Esophagus muscularis mucosa (tissue), 4 donors: ENCODE results near the gene APOB. TPM values are rescaled to one million over a fixed set of nuclear protein-coding genes. Genes with fewer than 3 reads are reported as not detected.

ENCODE experiments used
- DNase-seq: peaks from one replicate; pipeline ENCODE4 v3.0.0-alpha.2; 2017; ENCODE audit errors: extremely low spot score
- H3K27ac ChIP-seq, 4 donors: fragments of 200-600 bp; sonication (generic); replicated peaks in 1 of 4; 1 replicate in 3 of 4; 2 replicates in 1 of 4; pipeline ENCODE4 v1.5.1; 2016 to 2019; ENCODE audit warnings: mild to moderate bottlenecking in 1 of 4
- H3K27me3 ChIP-seq, 4 donors: fragments of 200-600 bp; sonication (generic); one replicate each; pipeline versions ENCODE4 v1.5.1 to v1.6.0; 2016 to 2019
- H3K36me3 ChIP-seq, 4 donors: fragments of 200-600 bp; sonication (generic); one replicate each; pipeline ENCODE4 v1.5.1; 2016 to 2019
- H3K4me1 ChIP-seq, 4 donors: fragments of 200-600 bp; sonication (generic); one replicate each; pipeline ENCODE4 v1.5.1; 2016 to 2019
- H3K4me3 ChIP-seq, 4 donors: fragments of 200-600 bp; sonication (generic); 1 replicate in 2 of 4; 2 replicates in 2 of 4; pipeline ENCODE4 v1.5.1; 2016 to 2019; ENCODE audit warnings: mild to moderate bottlenecking in 4 of 4, moderate library complexity in 1 of 4
- H3K9me3 ChIP-seq, 4 donors: fragments of 200-600 bp; sonication (generic); 1 replicate in 3 of 4; 2 replicates in 1 of 4; pipeline ENCODE4 v1.5.1; 2016 to 2019
- EP300 ChIP-seq: sonication (generic); formaldehyde crosslinking; IDR thresholded peaks from one replicate; pipeline ENCODE4 v1.6.1; 2017; ENCODE audit warnings: antibody characterized with exemption
- POLR2A ChIP-seq: fragments of 450-650 bp; IDR thresholded peaks from one replicate; pipeline ENCODE4 v1.6.1; 2017; ENCODE audit warnings: antibody characterized with exemption, moderate library complexity, mild to moderate bottlenecking, low read depth
- POLR2AphosphoS5 ChIP-seq, 2 donors: sonication (generic); formaldehyde crosslinking; IDR thresholded peaks; one replicate each; pipeline ENCODE4 v1.6.1; 2017; ENCODE audit warnings: antibody characterized with exemption in 2 of 2
- WGBS: methylation state at CpG from one replicate; pipeline ENCODE4 v1.1.5; 2018; 5-methylcytosine and 5-hydroxymethylcytosine counted together
- intact Hi-C: fragments of 100-400 bp; cut with DNase I; formaldehyde crosslinking; loops from one replicate; pipeline ENCODE4 v1.15.1; 2023
- total RNA-seq, 4 donors: library from RNA; depleted of rRNA; stranded (reverse); fragments of >200 nt; gene quantifications; one replicate each; pipeline versions ENCODE4 v1.1.0 to v1.2.1, GENCODE V29; 2016
- TF ChIP-seq, protein P1 (sequence below), 3 experiments: fragments of 200-600 bp in 2 of 3; fragments of 450-650 bp in 1 of 3; sonication (generic) in 2 of 3; IDR thresholded peaks; one replicate each; pipeline ENCODE4 v1.5.1; 2017 to 2019; ENCODE audit warnings: antibody characterized with exemption in 3 of 3, mild to moderate bottlenecking in 2 of 3, moderate library complexity in 1 of 3

APOB gene
- total RNA-seq, 4 donors from 2014 or later, result 0.83 to 4.4 (median 2.0) TPM

DNA sequence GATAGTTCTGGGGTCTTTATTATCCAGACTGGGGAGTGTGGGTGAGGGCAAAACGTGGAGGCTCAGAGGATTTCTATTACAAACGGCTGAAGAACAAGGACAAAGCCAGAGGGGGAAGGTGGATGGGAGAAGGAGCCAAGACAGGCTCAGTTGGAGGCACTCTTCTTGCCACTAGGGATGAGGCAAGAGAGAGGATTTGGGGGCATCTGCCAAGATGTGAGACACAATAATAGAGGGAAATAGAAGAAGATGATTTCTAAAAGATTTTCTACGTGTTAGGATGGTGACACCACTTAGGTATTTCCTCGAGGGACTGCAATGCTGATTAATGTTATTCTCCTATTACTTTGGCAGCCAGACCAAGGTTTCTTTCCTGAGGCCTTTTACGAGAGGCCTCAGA, 71.8 kb downstream of the APOB start:
- DNase-seq, result no peak
- no peaks in the 10 kb centered on the region for H3K36me3 ChIP-seq
- TF ChIP-seq, protein P1, sequence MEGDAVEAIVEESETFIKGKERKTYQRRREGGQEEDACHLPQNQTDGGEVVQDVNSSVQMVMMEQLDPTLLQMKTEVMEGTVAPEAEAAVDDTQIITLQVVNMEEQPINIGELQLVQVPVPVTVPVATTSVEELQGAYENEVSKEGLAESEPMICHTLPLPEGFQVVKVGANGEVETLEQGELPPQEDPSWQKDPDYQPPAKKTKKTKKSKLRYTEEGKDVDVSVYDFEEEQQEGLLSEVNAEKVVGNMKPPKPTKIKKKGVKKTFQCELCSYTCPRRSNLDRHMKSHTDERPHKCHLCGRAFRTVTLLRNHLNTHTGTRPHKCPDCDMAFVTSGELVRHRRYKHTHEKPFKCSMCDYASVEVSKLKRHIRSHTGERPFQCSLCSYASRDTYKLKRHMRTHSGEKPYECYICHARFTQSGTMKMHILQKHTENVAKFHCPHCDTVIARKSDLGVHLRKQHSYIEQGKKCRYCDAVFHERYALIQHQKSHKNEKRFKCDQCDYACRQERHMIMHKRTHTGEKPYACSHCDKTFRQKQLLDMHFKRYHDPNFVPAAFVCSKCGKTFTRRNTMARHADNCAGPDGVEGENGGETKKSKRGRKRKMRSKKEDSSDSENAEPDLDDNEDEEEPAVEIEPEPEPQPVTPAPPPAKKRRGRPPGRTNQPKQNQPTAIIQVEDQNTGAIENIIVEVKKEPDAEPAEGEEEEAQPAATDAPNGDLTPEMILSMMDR (IDR thresholded peaks at IDR 0.05), result no peak
- TF ChIP-seq POLR2AphosphoS5 (IDR thresholded peaks at IDR 0.05), result peak in 1 of 2 donors; percentile 51
- peaks cover 9 to 61% (median 54%) of the 10 kb centered on the region in 4 donors for H3K4me1 ChIP-seq
- peak overlapping the region; percentile 81 to 84 (median 82) for H3K27ac ChIP-seq
- intact Hi-C loops, result loop anchor here (5.0 kb wide), 1 partner anchor 65 kb away; no protein-coding TSS in a partner anchor
- 32% methylated on average over 5 of the region's 5 CpGs for WGBS
- H3K9me3 ChIP-seq, result no peaks in the 10 kb centered on the region
- peaks cover 0 to 7% (median 0%) of the 10 kb centered on the region in 4 donors for H3K27me3 ChIP-seq
- no peak overlapping the region for H3K4me3 ChIP-seq

DNA sequence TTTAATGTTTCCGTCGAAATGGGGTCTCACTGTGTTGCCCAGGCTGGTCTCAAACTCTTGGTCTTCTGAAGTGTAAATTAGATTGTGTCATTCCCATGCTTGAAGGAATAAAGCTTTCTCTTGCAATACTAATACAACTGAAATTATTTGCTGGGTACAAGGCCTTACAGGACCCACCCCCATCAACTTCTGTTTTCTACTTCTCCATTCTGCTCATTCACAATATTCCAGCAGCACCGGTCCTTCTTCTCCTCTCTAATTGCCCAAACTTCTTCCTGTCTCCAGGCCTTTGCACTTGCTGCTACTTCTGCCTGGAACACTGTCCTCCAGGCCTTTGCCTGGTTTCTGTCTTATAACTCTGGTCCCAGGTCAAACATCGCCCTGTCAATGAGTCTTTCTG, 73.8 kb downstream of the APOB start:
- no peaks in the 10 kb centered on the region for H3K36me3 ChIP-seq
- no peak for TF ChIP-seq POLR2AphosphoS5 (IDR thresholded peaks at IDR 0.05)
- TF ChIP-seq, protein P1 (IDR thresholded peaks at IDR 0.05), result no peak
- TF ChIP-seq POLR2A, result no peak
- no peak for TF ChIP-seq EP300
- H3K27me3 ChIP-seq, result no peaks in the 10 kb centered on the region
- DNase-seq, result no peak
- H3K4me3 ChIP-seq, result no peak overlapping the region
- no peaks in the 10 kb centered on the region for H3K9me3 ChIP-seq
- intact Hi-C loops, result loop anchor here (5.0 kb wide), 1 partner anchor 67 kb away; no protein-coding TSS in a partner anchor
- peaks cover 4 to 43% (median 35%) of the 10 kb centered on the region in 4 donors for H3K4me1 ChIP-seq
- 90% methylated on average over 4 of the region's 4 CpGs for WGBS
- H3K27ac ChIP-seq, result peak overlapping the region in 1 of 4 donors; percentile 54

DNA sequence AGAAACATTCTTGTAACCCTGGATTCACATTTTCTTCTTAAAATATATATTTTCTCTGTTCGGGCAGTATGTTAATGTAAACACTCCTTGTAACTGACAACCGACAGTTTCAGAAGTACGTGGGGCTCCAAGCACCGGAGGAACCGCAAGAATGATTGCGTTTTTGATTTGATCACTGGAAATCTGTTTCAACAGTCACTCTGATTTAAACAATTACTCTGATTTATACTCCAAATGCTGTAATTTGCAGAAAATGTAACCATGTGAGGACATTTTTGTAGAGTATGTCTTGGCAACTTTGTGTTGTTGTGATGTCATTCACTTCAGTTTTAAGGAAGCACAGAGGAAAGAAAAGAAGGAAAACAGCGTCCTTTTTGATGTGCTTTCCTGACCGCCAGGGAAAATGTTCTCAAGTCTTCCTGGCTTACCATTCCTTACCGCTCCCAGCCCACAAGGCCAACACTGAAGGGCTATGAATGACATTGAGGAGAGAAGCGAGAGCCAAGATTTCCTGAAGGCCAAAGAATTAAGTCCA, 77.7 kb downstream of the APOB start:
- Histone ChIP-seq H3K4me1 (peaks cover 0 to 25% (median 14%) of the 10 kb centered on the region in 4 donors), H3K27ac (no peak overlapping the region), H3K9me3 (no peaks in the 10 kb centered on the region), H3K27me3 (peaks cover 0 to 7% (median 0%) of the 10 kb centered on the region in 4 donors), H3K4me3 (no peak overlapping the region), H3K36me3 (no peaks in the 10 kb centered on the region)
- intact Hi-C loops, result no loop called here
- 75% methylated on average over 10 of the region's 10 CpGs for WGBS
- no peak for DNase-seq
- TF ChIP-seq POLR2AphosphoS5 (IDR thresholded peaks at IDR 0.05) (no peak), EP300 (no peak), POLR2A (no peak)
- TF ChIP-seq, protein P1 (IDR thresholded peaks at IDR 0.05), result no peak

DNA sequence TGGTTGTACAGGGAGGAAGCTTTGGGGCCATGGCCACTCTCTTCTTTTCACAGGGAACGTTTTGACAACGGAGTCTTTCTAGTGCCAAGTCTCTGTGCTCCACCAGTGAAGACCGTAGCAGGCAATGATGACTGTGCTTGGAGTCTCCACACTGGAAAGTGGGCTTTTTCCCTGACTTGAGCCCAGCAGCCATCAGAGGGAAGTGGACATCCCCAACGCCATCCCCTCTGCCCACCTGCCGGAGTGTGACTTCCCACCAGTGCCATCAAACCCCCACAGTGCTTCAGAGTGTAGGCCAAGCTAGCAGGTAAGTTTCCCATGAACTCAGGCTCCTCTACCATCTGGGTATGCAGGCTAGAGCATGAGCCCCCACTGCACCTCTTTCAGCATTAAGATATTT, 78.7 kb downstream of the APOB start:
- no peak for DNase-seq
- 93% methylated on average over 4 of the region's 5 CpGs for WGBS
- Histone ChIP-seq H3K27me3 (peaks cover 0 to 7% (median 0%) of the 10 kb centered on the region in 4 donors), H3K36me3 (no peaks in the 10 kb centered on the region), H3K4me1 (peaks cover 0 to 18% (median 13%) of the 10 kb centered on the region in 4 donors), H3K4me3 (no peak overlapping the region), H3K9me3 (no peaks in the 10 kb centered on the region), H3K27ac (no peak overlapping the region)
- TF ChIP-seq, protein P1 (IDR thresholded peaks at IDR 0.05), result no peak
- TF ChIP-seq POLR2A, result no peak
- TF ChIP-seq POLR2AphosphoS5 (IDR thresholded peaks at IDR 0.05), result no peak
- TF ChIP-seq EP300, result no peak
- intact Hi-C loops, result loop anchor here (2.0 kb wide), 2 partner anchors 182 to 302 kb away; no protein-coding TSS in a partner anchor

DNA sequence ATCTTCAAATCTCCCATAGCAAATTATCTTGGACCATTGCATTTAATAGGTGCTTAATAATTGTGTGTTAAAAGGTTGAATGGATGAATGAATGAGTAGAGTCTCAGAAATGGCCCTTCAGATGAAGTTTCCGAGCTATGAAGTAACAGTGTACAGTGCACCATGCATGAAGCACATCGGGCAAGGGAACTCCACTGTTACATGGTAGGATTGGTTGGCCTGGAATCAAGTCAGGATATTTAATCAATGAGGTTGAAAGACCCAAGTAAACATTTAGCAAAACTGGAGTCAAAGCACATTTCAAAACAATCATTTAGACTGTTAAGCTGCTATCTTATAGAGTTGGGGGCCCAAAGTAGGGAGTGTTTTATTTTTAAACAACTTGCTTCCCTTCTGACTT, 80.0 kb downstream of the APOB start:
- 82% methylated on average over 2 of the region's 2 CpGs for WGBS
- Histone ChIP-seq H3K4me1 (peaks cover 0 to 18% (median 13%) of the 10 kb centered on the region in 4 donors), H3K36me3 (no peaks in the 10 kb centered on the region), H3K9me3 (no peaks in the 10 kb centered on the region), H3K27me3 (peaks cover 0 to 7% (median 0%) of the 10 kb centered on the region in 4 donors), H3K4me3 (no peak overlapping the region), H3K27ac (no peak overlapping the region)
- TF ChIP-seq POLR2AphosphoS5 (IDR thresholded peaks at IDR 0.05) (no peak), POLR2A (no peak)
- DNase-seq, result no peak
- intact Hi-C loops, result loop anchor here (2.0 to 5.0 kb wide), 3 partner anchors 153 to 301 kb away; no protein-coding TSS in a partner anchor
